Measurements from ENCODE around the gene CACNA2D3. TPM values are rescaled to one million over a fixed set of nuclear protein-coding genes. Genes with fewer than 3 reads are reported as not detected.

Gene CACNA2D3
- total RNA-seq, 1 donor from 2014 or later, result 2.5 TPM

- peaks cover 6% of the 10 kb centered on the region for H3K4me1 Mint-ChIP-seq (ENCODE audit: unreplicated experiment)
- no peak for DNase-seq (ENCODE audit: extremely low spot score, unreplicated experiment)
- H3K36me3 Mint-ChIP-seq, result no peaks in the 10 kb centered on the region
- H3K27ac Mint-ChIP-seq, result no peak overlapping the region
- peaks cover 9% of the 10 kb centered on the region for H3K27me3 Mint-ChIP-seq
- no peak for TF ChIP-seq CTCF (conservative IDR thresholded peaks at IDR 0.05)
- H3K9me3 Mint-ChIP-seq, result peaks cover 10% of the 10 kb centered on the region
- no peak overlapping the region for H3K4me3 Mint-ChIP-seq
Measured at GRCh38 chr3:54681706-54682105, 559.4 kb downstream of the CACNA2D3 start.

GRCh38 chr3:54685213-54685612 lies 562.9 kb downstream of the CACNA2D3 start:
- peaks cover 6% of the 10 kb centered on the region for H3K4me1 Mint-ChIP-seq (ENCODE audit: unreplicated experiment)

GRCh38 chr3:54691289-54691771 lies 569.0 kb downstream of the CACNA2D3 start:
- no peaks in the 10 kb centered on the region for H3K36me3 Mint-ChIP-seq
- H3K9me3 Mint-ChIP-seq, result peaks cover 8% of the 10 kb centered on the region
- H3K27me3 Mint-ChIP-seq, result peaks cover 5% of the 10 kb centered on the region
- no peak overlapping the region for H3K4me3 Mint-ChIP-seq
- H3K27ac Mint-ChIP-seq, result peak overlapping the region; percentile 1
- no peak for DNase-seq (ENCODE audit: extremely low spot score, unreplicated experiment)
- peaks cover 11% of the 10 kb centered on the region for H3K4me1 Mint-ChIP-seq (ENCODE audit: unreplicated experiment)
- no peak for TF ChIP-seq CTCF (conservative IDR thresholded peaks at IDR 0.05)

More at GRCh38 chr3:54685213-54685612, 562.9 kb downstream of the CACNA2D3 start:
- no peak overlapping the region for H3K27ac Mint-ChIP-seq
- peaks cover 16% of the 10 kb centered on the region for H3K9me3 Mint-ChIP-seq
- H3K27me3 Mint-ChIP-seq, result peaks cover 5% of the 10 kb centered on the region
- H3K36me3 Mint-ChIP-seq, result no peaks in the 10 kb centered on the region
- TF ChIP-seq CTCF (conservative IDR thresholded peaks at IDR 0.05), result no peak
- H3K4me3 Mint-ChIP-seq, result no peak overlapping the region
- DNase-seq (ENCODE audit: extremely low spot score, unreplicated experiment), result no peak

- no peak overlapping the region for H3K4me3 Mint-ChIP-seq
- H3K27me3 Mint-ChIP-seq, result peaks cover 7% of the 10 kb centered on the region
- TF ChIP-seq CTCF (conservative IDR thresholded peaks at IDR 0.05), result no peak
- H3K27ac Mint-ChIP-seq, result no peak overlapping the region
- no peaks in the 10 kb centered on the region for H3K36me3 Mint-ChIP-seq
- peaks cover 3% of the 10 kb centered on the region for H3K9me3 Mint-ChIP-seq
- peaks cover 21% of the 10 kb centered on the region for H3K4me1 Mint-ChIP-seq (ENCODE audit: unreplicated experiment)
- DNase-seq (ENCODE audit: extremely low spot score, unreplicated experiment), result no peak
Measured at GRCh38 chr3:54696313-54696712, 574.0 kb downstream of the CACNA2D3 start.

GRCh38 chr3:54698054-54698453 lies 575.7 kb downstream of the CACNA2D3 start:
- no peak for DNase-seq (ENCODE audit: extremely low spot score, unreplicated experiment)
- peaks cover 7% of the 10 kb centered on the region for H3K27me3 Mint-ChIP-seq
- H3K4me3 Mint-ChIP-seq, result peak overlapping the region; percentile 7
- H3K27ac Mint-ChIP-seq, result no peak overlapping the region
- H3K36me3 Mint-ChIP-seq, result no peaks in the 10 kb centered on the region
- TF ChIP-seq CTCF (conservative IDR thresholded peaks at IDR 0.05), result no peak
- H3K9me3 Mint-ChIP-seq, result peaks cover 3% of the 10 kb centered on the region
- H3K4me1 Mint-ChIP-seq (ENCODE audit: unreplicated experiment), result peaks cover 15% of the 10 kb centered on the region

- no peaks in the 10 kb centered on the region for H3K36me3 Mint-ChIP-seq
- no peak for TF ChIP-seq CTCF (conservative IDR thresholded peaks at IDR 0.05)
- no peak for DNase-seq (ENCODE audit: extremely low spot score, unreplicated experiment)
- no peak overlapping the region for H3K4me3 Mint-ChIP-seq
- H3K27me3 Mint-ChIP-seq, result no peaks in the 10 kb centered on the region
- peaks cover 5% of the 10 kb centered on the region for H3K4me1 Mint-ChIP-seq (ENCODE audit: unreplicated experiment)
- H3K27ac Mint-ChIP-seq, result no peak overlapping the region
- H3K9me3 Mint-ChIP-seq, result no peaks in the 10 kb centered on the region
Measured at GRCh38 chr3:54703923-54704322, 581.6 kb downstream of the CACNA2D3 start.
